ENCODE measurements around the gene NDUFB6.

GRCh38 chr9:32590476-32590875 lies 17.5 kb upstream of the NDUFB6 start:
- TF ChIP-seq CTCF (IDR thresholded peaks at IDR 0.05; ENCODE audit: low read depth, low read length, poor library complexity, severe bottlenecking) (no peak), EZH2phosphoT487 (IDR thresholded peaks at IDR 0.05; ENCODE audit: borderline replicate concordance, low read length) (no peak)
